ENCODE measurements around the gene CNNM3.

DNA sequence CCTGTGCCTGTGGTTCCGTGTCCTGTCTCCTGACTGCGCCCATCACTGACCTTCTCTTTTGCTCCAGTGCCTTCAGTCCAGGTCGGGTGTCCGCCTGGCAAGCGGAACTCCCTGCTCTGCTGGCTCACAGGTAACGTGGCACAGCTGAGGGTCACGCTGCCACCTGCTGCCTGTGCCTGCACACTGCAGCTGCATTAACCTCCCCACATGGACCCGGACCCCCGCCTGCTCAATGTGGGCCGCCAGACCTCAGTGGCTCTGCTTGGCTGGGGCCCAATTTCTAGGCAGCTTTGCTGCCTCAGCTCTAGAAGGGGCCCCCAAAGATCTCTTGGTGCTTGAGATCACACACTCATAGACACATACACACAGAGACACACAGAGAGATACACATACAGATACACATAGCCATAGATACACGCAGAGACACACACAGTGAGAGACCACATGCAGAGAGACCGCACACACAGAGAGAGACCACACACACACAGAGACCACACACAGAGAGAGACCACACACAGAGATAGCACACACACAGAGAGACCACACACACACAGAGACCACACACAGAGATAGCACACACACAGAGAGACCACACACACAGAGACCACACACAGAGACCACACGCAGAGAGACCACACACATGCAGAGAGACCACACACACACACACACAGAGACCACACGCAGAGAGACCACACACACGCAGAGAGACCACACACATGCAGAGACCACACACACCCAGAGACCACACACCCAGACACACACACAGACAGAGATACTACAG is 14.9 kb upstream of the CNNM3 start:
- TF ChIP-seq, protein P1, sequence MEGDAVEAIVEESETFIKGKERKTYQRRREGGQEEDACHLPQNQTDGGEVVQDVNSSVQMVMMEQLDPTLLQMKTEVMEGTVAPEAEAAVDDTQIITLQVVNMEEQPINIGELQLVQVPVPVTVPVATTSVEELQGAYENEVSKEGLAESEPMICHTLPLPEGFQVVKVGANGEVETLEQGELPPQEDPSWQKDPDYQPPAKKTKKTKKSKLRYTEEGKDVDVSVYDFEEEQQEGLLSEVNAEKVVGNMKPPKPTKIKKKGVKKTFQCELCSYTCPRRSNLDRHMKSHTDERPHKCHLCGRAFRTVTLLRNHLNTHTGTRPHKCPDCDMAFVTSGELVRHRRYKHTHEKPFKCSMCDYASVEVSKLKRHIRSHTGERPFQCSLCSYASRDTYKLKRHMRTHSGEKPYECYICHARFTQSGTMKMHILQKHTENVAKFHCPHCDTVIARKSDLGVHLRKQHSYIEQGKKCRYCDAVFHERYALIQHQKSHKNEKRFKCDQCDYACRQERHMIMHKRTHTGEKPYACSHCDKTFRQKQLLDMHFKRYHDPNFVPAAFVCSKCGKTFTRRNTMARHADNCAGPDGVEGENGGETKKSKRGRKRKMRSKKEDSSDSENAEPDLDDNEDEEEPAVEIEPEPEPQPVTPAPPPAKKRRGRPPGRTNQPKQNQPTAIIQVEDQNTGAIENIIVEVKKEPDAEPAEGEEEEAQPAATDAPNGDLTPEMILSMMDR (IDR thresholded peaks at IDR 0.05; ENCODE audit: low read depth, low read length) = peak; percentile 85
- TF ChIP-seq, protein P2, sequence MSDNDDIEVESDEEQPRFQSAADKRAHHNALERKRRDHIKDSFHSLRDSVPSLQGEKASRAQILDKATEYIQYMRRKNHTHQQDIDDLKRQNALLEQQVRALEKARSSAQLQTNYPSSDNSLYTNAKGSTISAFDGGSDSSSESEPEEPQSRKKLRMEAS (IDR thresholded peaks at IDR 0.05; ENCODE audit: low read depth, low read length) = peak; percentile 30; the same call in 1 of the 2 replicates
- no peak for TF ChIP-seq POLR2A (IDR thresholded peaks at IDR 0.05; ENCODE audit: extremely low read depth, insufficient read length)

All from NB4 (cell line).